SH-SY5Y (cell line): ENCODE measurements around the gene MRPL43.

Experiments
- GATA2 ChIP-seq: IDR thresholded peaks from 2 replicates; pipeline ENCODE4 v1.6.1; 2011; ENCODE audit warnings: mild to moderate bottlenecking, low read depth, low read length
- GATA3 ChIP-seq: IDR thresholded peaks from 2 replicates; pipeline ENCODE4 v1.6.1; 2011; ENCODE audit warnings: low read depth, mild to moderate bottlenecking, low read length, moderate library complexity

- TF ChIP-seq GATA2 (no peak), GATA3 (no peak)
These were observed 47.4 kb downstream of the MRPL43 start for GRCh38 chr10:100939763-100940344.
